GM23338 (cell line): ENCODE measurements around the gene CLDN20. TPM values are rescaled to one million over a fixed set of nuclear protein-coding genes. Genes with fewer than 3 reads are reported as not detected.

Experiments
- ATAC-seq: fragments of 200-7000 bp; cut with Tn5 transposase; 3 replicates; pipeline ENCODE4 v1.9.1; 2020
- DNase-seq: peaks from one replicate; pipeline ENCODE4 v3.0.0-alpha.2; 2015; ENCODE audit warnings: low spot score
- H2AFZ ChIP-seq: fragments of 200-600 bp; sonication (generic); 2 replicates; pipeline ENCODE4 v1.8.0; 2016; ENCODE audit warnings: antibody characterized with exemption, mild to moderate bottlenecking, moderate library complexity
- H3F3A ChIP-seq: fragments of 200-600 bp; sonication (generic); replicated peaks from 2 replicates; pipeline ENCODE4 v1.8.0; 2017; ENCODE audit warnings: antibody characterized with exemption, mixed run types, low read depth
- H3K27ac ChIP-seq: fragments of 200-600 bp; sonication (generic); 2 replicates; pipeline ENCODE4 v1.6.1; 2016; ENCODE audit warnings: low read depth
- H3K27me3 ChIP-seq: fragments of 200-600 bp; sonication (generic); 2 replicates; pipeline ENCODE4 v1.8.0; 2016; ENCODE audit warnings: mild to moderate bottlenecking, mixed run types, moderate library complexity; ENCODE audit not compliant: insufficient read depth
- H3K36me3 ChIP-seq: fragments of 200-600 bp; sonication (generic); 2 replicates; pipeline ENCODE4 v1.8.0; 2016; ENCODE audit warnings: mild to moderate bottlenecking; ENCODE audit not compliant: insufficient read depth
- H3K4me1 ChIP-seq: fragments of 200-600 bp; sonication (generic); 2 replicates; pipeline ENCODE4 v1.8.0; 2016; ENCODE audit warnings: mild to moderate bottlenecking, moderate library complexity; ENCODE audit not compliant: insufficient read depth
- H3K4me2 ChIP-seq: fragments of 200-600 bp; sonication (generic); 2 replicates; pipeline ENCODE4 v1.7.1; 2017; ENCODE audit warnings: mixed run types
- H3K4me3 ChIP-seq: fragments of 200-600 bp; sonication (generic); 2 replicates; pipeline ENCODE4 v1.6.1; 2016; ENCODE audit warnings: mixed run types
- H3K79me2 ChIP-seq: fragments of 200-600 bp; sonication (generic); replicated peaks from 2 replicates; pipeline ENCODE4 v1.8.0; 2017; ENCODE audit warnings: mild to moderate bottlenecking; ENCODE audit not compliant: insufficient read depth
- H3K9me2 ChIP-seq: fragments of 200-600 bp; sonication (generic); 2 replicates; pipeline ENCODE4 v1.8.0; 2017; ENCODE audit not compliant: insufficient read depth
- H4K20me1 ChIP-seq: fragments of 200-600 bp; sonication (generic); replicated peaks from 2 replicates; pipeline ENCODE4 v1.8.0; 2017; ENCODE audit warnings: mild to moderate bottlenecking; ENCODE audit not compliant: insufficient read depth
- H3K27ac Mint-ChIP-seq: 2 replicates; pipeline ENCODE4 v1.8.0; 2020; ENCODE audit warnings: inconsistent platforms, mild to moderate bottlenecking, moderate library complexity, mixed read lengths
- H3K27me3 Mint-ChIP-seq: 3 replicates; pipeline ENCODE4 v1.8.0; 2022; ENCODE audit warnings: low read depth, mild to moderate bottlenecking, moderate library complexity, mixed read lengths, inconsistent platforms; ENCODE audit not compliant: insufficient read depth, poor library complexity
- H3K36me3 Mint-ChIP-seq: 3 replicates; pipeline ENCODE4 v1.8.0; 2021; ENCODE audit warnings: low read depth, mild to moderate bottlenecking, inconsistent platforms, moderate library complexity, mixed read lengths
- H3K4me1 Mint-ChIP-seq: 3 replicates; pipeline ENCODE4 v1.8.0; 2020; ENCODE audit warnings: mild to moderate bottlenecking, inconsistent platforms, mixed read lengths
- H3K4me3 Mint-ChIP-seq: 3 replicates; pipeline ENCODE4 v1.8.0; 2021; ENCODE audit warnings: moderate library complexity, mild to moderate bottlenecking, inconsistent platforms, mixed read lengths
- H3K9me3 Mint-ChIP-seq: 3 replicates; pipeline ENCODE4 v1.8.0; 2020; ENCODE audit warnings: moderate library complexity, mild to moderate bottlenecking, inconsistent platforms, mixed read lengths
- CREB1 ChIP-seq: fragments of 250-450 bp; sonication (Bioruptor Pico); IDR thresholded peaks from 2 replicates; pipeline ENCODE4 v1.5.0; 2020; ENCODE audit warnings: low read depth, mild to moderate bottlenecking, moderate library complexity
- ETS1 ChIP-seq: IDR thresholded peaks from 2 replicates; pipeline ENCODE4 v1.6.1; 2016; ENCODE audit warnings: antibody characterized with exemption
- EZH2phosphoT487 ChIP-seq: fragments of 200-600 bp; sonication (generic); IDR thresholded peaks from one replicate; pipeline ENCODE4 v1.8.1; 2018; ENCODE audit warnings: antibody characterized with exemption; ENCODE audit not compliant: unreplicated experiment
- POLR2AphosphoS5 ChIP-seq: IDR thresholded peaks from 2 replicates; pipeline ENCODE4 v1.6.1; 2016; ENCODE audit warnings: antibody characterized with exemption, low read depth
- STAT1 ChIP-seq: IDR thresholded peaks from one replicate; pipeline ENCODE4 v1.6.1; 2016; ENCODE audit warnings: antibody characterized with exemption; ENCODE audit not compliant: unreplicated experiment
- ZNF114 ChIP-seq: fragments of 250-450 bp; sonication (Bioruptor Pico); IDR thresholded peaks from 2 replicates; pipeline ENCODE4 v1.5.0; 2020; ENCODE audit warnings: mild to moderate bottlenecking, moderate library complexity
- ZNF331 ChIP-seq: fragments of 250-450 bp; sonication (Bioruptor Pico); IDR thresholded peaks from 2 replicates; pipeline ENCODE4 v1.5.0; 2020; ENCODE audit warnings: low read depth, mild to moderate bottlenecking, moderate library complexity
- polyA plus RNA-seq: library from polyadenylated mRNA; unstranded; fragments of >200 nt; fragmentation: Nextera tagmentation; extraction: Ambion mirVana; gene quantifications from 2 replicates; pipeline ENCODE4 v1.2.1, GENCODE V29; 2016
- total RNA-seq: library from RNA; depleted of rRNA; stranded (reverse); fragments of >200 nt; shearing (Covaris generic); gene quantifications from 2 replicates; pipeline ENCODE4 v1.2.3, GENCODE V29; 2014
- TF ChIP-seq, protein P1 (sequence below), 2 experiments: fragments of 200-600 bp in 1 of 2; sonication (generic) in 1 of 2; conservative IDR thresholded peaks; 2 replicates each; pipeline versions ENCODE4 v1.5.1 to v1.6.1; 2016 to 2017; ENCODE audit warnings: antibody characterized with exemption in 2 of 2, low read depth in 2 of 2, mild to moderate bottlenecking in 2 of 2, moderate library complexity in 1 of 2
- TF ChIP-seq, protein P2 (sequence below): fragments of 250-450 bp; sonication (Bioruptor Pico); IDR thresholded peaks from 2 replicates; pipeline ENCODE4 v1.5.0; 2020; ENCODE audit warnings: mild to moderate bottlenecking, moderate library complexity

The CLDN20 gene
- total and polyA plus RNA-seq, 2 experiments from 2014 or later, result 0.23 TPM; not detected in 1

- Mint-ChIP-seq H3K27ac (no peak overlapping the region), H3K4me3 (no peak overlapping the region), H3K27me3 (peaks cover 5% of the 10 kb centered on the region), H3K9me3 (peaks cover 51% of the 10 kb centered on the region), H3K36me3 (peaks cover 86% of the 10 kb centered on the region), H3K4me1 (no peaks in the 10 kb centered on the region; the same call in 2 of the 3 replicates)
- H3K4me3 ChIP-seq, result no peak overlapping the region
- H3K27me3 ChIP-seq, result no peaks in the 10 kb centered on the region
- H3K4me1 ChIP-seq, result no peaks in the 10 kb centered on the region
- no peak overlapping the region for H3K4me2 ChIP-seq
- H2AFZ ChIP-seq, result no peak overlapping the region
- DNase-seq (no peak), ATAC-seq (no peak)
- TF ChIP-seq EZH2phosphoT487 (no peak), ZNF114 (CRISPR knock-in tag) (no peak), ETS1 (no peak), STAT1 (no peak), POLR2AphosphoS5 (no peak), CREB1 (CRISPR knock-in tag) (no peak)
- TF ChIP-seq, protein P1, sequence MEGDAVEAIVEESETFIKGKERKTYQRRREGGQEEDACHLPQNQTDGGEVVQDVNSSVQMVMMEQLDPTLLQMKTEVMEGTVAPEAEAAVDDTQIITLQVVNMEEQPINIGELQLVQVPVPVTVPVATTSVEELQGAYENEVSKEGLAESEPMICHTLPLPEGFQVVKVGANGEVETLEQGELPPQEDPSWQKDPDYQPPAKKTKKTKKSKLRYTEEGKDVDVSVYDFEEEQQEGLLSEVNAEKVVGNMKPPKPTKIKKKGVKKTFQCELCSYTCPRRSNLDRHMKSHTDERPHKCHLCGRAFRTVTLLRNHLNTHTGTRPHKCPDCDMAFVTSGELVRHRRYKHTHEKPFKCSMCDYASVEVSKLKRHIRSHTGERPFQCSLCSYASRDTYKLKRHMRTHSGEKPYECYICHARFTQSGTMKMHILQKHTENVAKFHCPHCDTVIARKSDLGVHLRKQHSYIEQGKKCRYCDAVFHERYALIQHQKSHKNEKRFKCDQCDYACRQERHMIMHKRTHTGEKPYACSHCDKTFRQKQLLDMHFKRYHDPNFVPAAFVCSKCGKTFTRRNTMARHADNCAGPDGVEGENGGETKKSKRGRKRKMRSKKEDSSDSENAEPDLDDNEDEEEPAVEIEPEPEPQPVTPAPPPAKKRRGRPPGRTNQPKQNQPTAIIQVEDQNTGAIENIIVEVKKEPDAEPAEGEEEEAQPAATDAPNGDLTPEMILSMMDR (conservative IDR thresholded peaks at IDR 0.05; ENCODE audit: low read depth in 2 of 2), result no peak
- peaks cover 14% of the 10 kb centered on the region for H3K36me3 ChIP-seq
- no peak overlapping the region for H3K27ac ChIP-seq
- H3K79me2 ChIP-seq, result no peaks in the 10 kb centered on the region
- H3F3A ChIP-seq, result no peaks in the 10 kb centered on the region
- H3K9me2 ChIP-seq, result 0 out of 2 replicates have a peak, but pooled peaks cover 8% of the 10 kb centered on the region
- no peaks in the 10 kb centered on the region for H4K20me1 ChIP-seq
Observed at GRCh38 chr6:155240905-155241600, 22.8 kb upstream of the CLDN20 start.

DNA sequence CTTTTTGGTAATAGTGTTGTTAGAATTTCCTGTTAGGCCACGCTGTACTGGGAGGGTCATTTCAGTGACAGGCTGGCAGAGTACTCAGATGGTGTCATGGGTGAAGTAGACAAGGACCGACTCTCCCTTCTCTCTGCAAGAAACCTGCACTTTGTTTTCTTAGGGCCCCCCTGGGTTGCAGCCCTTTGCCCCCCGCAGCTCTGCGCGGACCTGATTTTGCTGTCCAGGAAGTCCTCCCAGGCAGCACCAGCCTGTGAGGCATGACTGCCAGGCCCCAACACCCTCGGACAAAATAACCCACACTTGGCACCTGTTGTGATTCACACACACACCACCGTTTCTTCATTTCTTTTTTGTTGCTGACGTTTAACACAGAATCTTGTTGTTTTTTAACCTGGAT lies 21.8 kb upstream of the CLDN20 start:
- H2AFZ ChIP-seq, result no peak overlapping the region
- no peaks in the 10 kb centered on the region for H3K27me3 ChIP-seq
- H4K20me1 ChIP-seq, result no peaks in the 10 kb centered on the region
- Mint-ChIP-seq H3K27ac (no peak overlapping the region), H3K27me3 (peaks cover 5% of the 10 kb centered on the region), H3K36me3 (peaks cover 84% of the 10 kb centered on the region), H3K9me3 (peaks cover 43% of the 10 kb centered on the region), H3K4me1 (no peaks in the 10 kb centered on the region; the same call in 2 of the 3 replicates), H3K4me3 (no peak overlapping the region)
- no peak for DNase-seq
- ATAC-seq, result no peak
- 0 out of 2 replicates have a peak, but pooled peaks cover 8% of the 10 kb centered on the region for H3K9me2 ChIP-seq
- H3F3A ChIP-seq, result peaks cover 2% of the 10 kb centered on the region; the same call in 1 of the 2 replicates
- H3K79me2 ChIP-seq, result no peaks in the 10 kb centered on the region
- no peak overlapping the region for H3K27ac ChIP-seq
- peaks cover 11% of the 10 kb centered on the region for H3K36me3 ChIP-seq
- H3K4me3 ChIP-seq, result no peak overlapping the region
- no peak overlapping the region for H3K4me2 ChIP-seq
- no peaks in the 10 kb centered on the region for H3K4me1 ChIP-seq
- TF ChIP-seq ZNF331 (CRISPR knock-in tag) (no peak), EZH2phosphoT487 (no peak)
- TF ChIP-seq, protein P2, sequence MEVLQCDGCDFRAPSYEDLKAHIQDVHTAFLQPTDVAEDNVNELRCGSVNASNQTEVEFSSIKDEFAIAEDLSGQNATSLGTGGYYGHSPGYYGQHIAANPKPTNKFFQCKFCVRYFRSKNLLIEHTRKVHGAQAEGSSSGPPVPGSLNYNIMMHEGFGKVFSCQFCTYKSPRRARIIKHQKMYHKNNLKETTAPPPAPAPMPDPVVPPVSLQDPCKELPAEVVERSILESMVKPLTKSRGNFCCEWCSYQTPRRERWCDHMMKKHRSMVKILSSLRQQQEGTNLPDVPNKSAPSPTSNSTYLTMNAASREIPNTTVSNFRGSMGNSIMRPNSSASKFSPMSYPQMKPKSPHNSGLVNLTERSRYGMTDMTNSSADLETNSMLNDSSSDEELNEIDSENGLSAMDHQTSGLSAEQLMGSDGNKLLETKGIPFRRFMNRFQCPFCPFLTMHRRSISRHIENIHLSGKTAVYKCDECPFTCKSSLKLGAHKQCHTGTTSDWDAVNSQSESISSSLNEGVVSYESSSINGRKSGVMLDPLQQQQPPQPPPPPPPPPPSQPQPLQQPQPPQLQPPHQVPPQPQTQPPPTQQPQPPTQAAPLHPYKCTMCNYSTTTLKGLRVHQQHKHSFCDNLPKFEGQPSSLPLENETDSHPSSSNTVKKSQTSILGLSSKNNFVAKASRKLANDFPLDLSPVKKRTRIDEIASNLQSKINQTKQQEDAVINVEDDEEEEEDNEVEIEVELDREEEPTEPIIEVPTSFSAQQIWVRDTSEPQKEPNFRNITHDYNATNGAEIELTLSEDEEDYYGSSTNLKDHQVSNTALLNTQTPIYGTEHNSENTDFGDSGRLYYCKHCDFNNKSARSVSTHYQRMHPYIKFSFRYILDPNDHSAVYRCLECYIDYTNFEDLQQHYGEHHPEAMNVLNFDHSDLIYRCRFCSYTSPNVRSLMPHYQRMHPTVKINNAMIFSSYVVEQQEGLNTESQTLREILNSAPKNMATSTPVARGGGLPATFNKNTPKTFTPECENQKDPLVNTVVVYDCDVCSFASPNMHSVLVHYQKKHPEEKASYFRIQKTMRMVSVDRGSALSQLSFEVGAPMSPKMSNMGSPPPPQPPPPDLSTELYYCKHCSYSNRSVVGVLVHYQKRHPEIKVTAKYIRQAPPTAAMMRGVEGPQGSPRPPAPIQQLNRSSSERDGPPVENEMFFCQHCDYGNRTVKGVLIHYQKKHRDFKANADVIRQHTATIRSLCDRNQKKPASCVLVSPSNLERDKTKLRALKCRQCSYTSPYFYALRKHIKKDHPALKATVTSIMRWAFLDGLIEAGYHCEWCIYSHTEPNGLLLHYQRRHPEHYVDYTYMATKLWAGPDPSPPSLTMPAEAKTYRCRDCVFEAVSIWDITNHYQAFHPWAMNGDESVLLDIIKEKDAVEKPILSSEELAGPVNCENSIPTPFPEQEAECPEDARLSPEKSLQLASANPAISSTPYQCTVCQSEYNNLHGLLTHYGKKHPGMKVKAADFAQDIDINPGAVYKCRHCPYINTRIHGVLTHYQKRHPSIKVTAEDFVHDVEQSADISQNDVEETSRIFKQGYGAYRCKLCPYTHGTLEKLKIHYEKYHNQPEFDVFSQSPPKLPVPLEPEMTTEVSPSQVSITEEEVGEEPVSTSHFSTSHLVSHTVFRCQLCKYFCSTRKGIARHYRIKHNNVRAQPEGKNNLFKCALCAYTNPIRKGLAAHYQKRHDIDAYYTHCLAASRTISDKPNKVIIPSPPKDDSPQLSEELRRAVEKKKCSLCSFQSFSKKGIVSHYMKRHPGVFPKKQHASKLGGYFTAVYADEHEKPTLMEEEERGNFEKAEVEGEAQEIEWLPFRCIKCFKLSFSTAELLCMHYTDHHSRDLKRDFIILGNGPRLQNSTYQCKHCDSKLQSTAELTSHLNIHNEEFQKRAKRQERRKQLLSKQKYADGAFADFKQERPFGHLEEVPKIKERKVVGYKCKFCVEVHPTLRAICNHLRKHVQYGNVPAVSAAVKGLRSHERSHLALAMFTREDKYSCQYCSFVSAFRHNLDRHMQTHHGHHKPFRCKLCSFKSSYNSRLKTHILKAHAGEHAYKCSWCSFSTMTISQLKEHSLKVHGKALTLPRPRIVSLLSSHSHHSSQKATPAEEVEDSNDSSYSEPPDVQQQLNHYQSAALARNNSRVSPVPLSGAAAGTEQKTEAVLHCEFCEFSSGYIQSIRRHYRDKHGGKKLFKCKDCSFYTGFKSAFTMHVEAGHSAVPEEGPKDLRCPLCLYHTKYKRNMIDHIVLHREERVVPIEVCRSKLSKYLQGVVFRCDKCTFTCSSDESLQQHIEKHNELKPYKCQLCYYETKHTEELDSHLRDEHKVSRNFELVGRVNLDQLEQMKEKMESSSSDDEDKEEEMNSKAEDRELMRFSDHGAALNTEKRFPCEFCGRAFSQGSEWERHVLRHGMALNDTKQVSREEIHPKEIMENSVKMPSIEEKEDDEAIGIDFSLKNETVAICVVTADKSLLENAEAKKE (CRISPR knock-in tag), result no peak
- TF ChIP-seq, protein P1 (conservative IDR thresholded peaks at IDR 0.05; ENCODE audit: low read depth in 2 of 2), result no peak
